Brain microvascular endothelial cell (primary cell): Measurements from ENCODE around the gene MND1.
A peak's percentile ranks its signal among the peaks of the same experiment; 100 is the strongest.
"Not testable (repeated sequence)": the region's sequence is repeated elsewhere in the genome, so short reads cannot be mapped to it uniquely, and the experiment has no call there.

ENCODE experiments used
- DNase-seq: peaks from one replicate; pipeline ENCODE4 v3.0.0-alpha.2; 2020
- H3K27ac ChIP-seq: fragments of 250-450 bp; sonication (Bioruptor Pico); 2 replicates; pipeline ENCODE4 v1.5.1; 2020; ENCODE audit warnings: mild to moderate bottlenecking, moderate library complexity
- H3K27me3 ChIP-seq: fragments of 250-450 bp; sonication (Bioruptor Pico); replicated peaks from 2 replicates; pipeline ENCODE4 v1.5.1; 2020; ENCODE audit warnings: mild to moderate bottlenecking
- H3K36me3 ChIP-seq: fragments of 250-450 bp; sonication (Bioruptor Pico); replicated peaks from 2 replicates; pipeline ENCODE4 v1.5.1; 2020; ENCODE audit warnings: mild to moderate bottlenecking
- H3K4me3 ChIP-seq: 2 replicates; pipeline ENCODE4 v1.5.1; 2011; ENCODE audit warnings: low read depth, mild to moderate bottlenecking, control low read depth, low read length, moderate library complexity
- CTCF ChIP-seq: IDR thresholded peaks from 2 replicates; pipeline ENCODE4 v1.5.1; 2011; ENCODE audit warnings: low read depth, mild to moderate bottlenecking, moderate library complexity, low read length, control low read depth, inconsistent platforms; ENCODE audit errors: missing control alignments
- in situ Hi-C: cut with HindIII; loops from 2 replicates; pipeline ENCODE4 v1.10.0; 2017; ENCODE audit warnings: low sequenced_read_pairs, low pct_ligation_motif_present

Gene MND1

GRCh38 chr4:153448003-153448731 is 103.7 kb downstream of the MND1 start:
- Histone ChIP-seq H3K4me3 (peak overlapping the region; percentile 24), H3K27me3 (no peaks in the 10 kb centered on the region), H3K27ac (peak overlapping the region; percentile 22), H3K36me3 (no peaks in the 10 kb centered on the region)
- DNase-seq, result no peak
- TF ChIP-seq CTCF, result no peak
- in situ Hi-C loops, result no loop called here

GRCh38 chr4:153449338-153449737 is 104.8 kb downstream of the MND1 start:
- DNase-seq, result no peak
- Histone ChIP-seq H3K4me3 (no peak overlapping the region), H3K27me3 (no peaks in the 10 kb centered on the region), H3K27ac (no peak overlapping the region), H3K36me3 (no peaks in the 10 kb centered on the region)
- no peak for TF ChIP-seq CTCF
- in situ Hi-C loops, result no loop called here

- no peak for DNase-seq
- Histone ChIP-seq H3K36me3 (no peaks in the 10 kb centered on the region), H3K27ac (no peak overlapping the region), H3K27me3 (no peaks in the 10 kb centered on the region), H3K4me3 (no peak overlapping the region)
- TF ChIP-seq CTCF, result no peak
- in situ Hi-C loops, result no loop called here
Measured at GRCh38 chr4:153450544-153450917, 106.0 kb downstream of the MND1 start.

GRCh38 chr4:153451145-153451544 is 106.7 kb downstream of the MND1 start:
- H3K27ac ChIP-seq, H3K4me3 ChIP-seq: not testable (repeated sequence)
- peak; percentile 55 for DNase-seq

GRCh38 chr4:153451911-153452657 is 107.6 kb downstream of the MND1 start:
- no peak for TF ChIP-seq CTCF
- H3K4me3 ChIP-seq, result no peak overlapping the region
- in situ Hi-C loops, result no loop called here

More at GRCh38 chr4:153451145-153451544, 106.7 kb downstream of the MND1 start:
- H3K36me3 ChIP-seq, in situ Hi-C loops, H3K27me3 ChIP-seq: not testable (repeated sequence)

GRCh38 chr4:153452658-153453378 is 108.3 kb downstream of the MND1 start:
- no peak for TF ChIP-seq CTCF
- in situ Hi-C loops, result no loop called here
- no peak overlapping the region for H3K4me3 ChIP-seq
- H3K36me3 ChIP-seq, result no peaks in the 10 kb centered on the region
- DNase-seq, result no peak
- no peak overlapping the region for H3K27ac ChIP-seq
- H3K27me3 ChIP-seq, result no peaks in the 10 kb centered on the region

More at GRCh38 chr4:153451911-153452657, 107.6 kb downstream of the MND1 start:
- Histone ChIP-seq H3K36me3 (no peaks in the 10 kb centered on the region), H3K27me3 (no peaks in the 10 kb centered on the region), H3K27ac (no peak overlapping the region)
- no peak for DNase-seq
